GM12874 (cell line): ENCODE results near the gene DPYSL5.

Experiments
- CTCF ChIP-seq: IDR thresholded peaks from 2 replicates; pipeline ENCODE4 v1.5.1; 2011; ENCODE audit warnings: low read depth, mild to moderate bottlenecking, control low read depth, low read length, moderate library complexity; ENCODE audit not compliant: insufficient read depth

The DPYSL5 gene

GRCh38 chr2:26847307-26847654 lies 651 bp upstream of the DPYSL5 start:
- TF ChIP-seq CTCF: no peak

- TF ChIP-seq CTCF: no peak
Observed at GRCh38 chr2:26848336-26849055, 564 bp downstream of the DPYSL5 start.

- TF ChIP-seq CTCF: no peak
Observed at GRCh38 chr2:26849056-26849999, 1.4 kb downstream of the DPYSL5 start.

- TF ChIP-seq CTCF: no peak
Observed at GRCh38 chr2:26850000-26850431, 2.1 kb downstream of the DPYSL5 start.

GRCh38 chr2:26850505-26850904 lies 2.6 kb downstream of the DPYSL5 start:
- TF ChIP-seq CTCF: no peak

- no peak for TF ChIP-seq CTCF
Observed at GRCh38 chr2:26852405-26853306, 4.7 kb downstream of the DPYSL5 start.
